BLaER1 (cell line): ENCODE results near the gene CXCL8.

Experiments
- H3K27ac ChIP-seq: shearing (Covaris generic); formaldehyde crosslinking; 2 replicates; pipeline ENCODE4 v1.8.1; 2022
- H3K27me3 ChIP-seq: shearing (Covaris generic); formaldehyde crosslinking; 2 replicates; pipeline ENCODE4 v1.8.1; 2022
- H3K36me3 ChIP-seq: shearing (Covaris generic); formaldehyde crosslinking; 2 replicates; pipeline ENCODE4 v1.8.1; 2022
- H3K4me1 ChIP-seq: shearing (Covaris generic); formaldehyde crosslinking; 2 replicates; pipeline ENCODE4 v1.8.1; 2022
- H3K4me2 ChIP-seq: shearing (Covaris generic); formaldehyde crosslinking; 2 replicates; pipeline ENCODE4 v1.8.1; 2022
- H3K4me3 ChIP-seq: shearing (Covaris generic); formaldehyde crosslinking; 2 replicates; pipeline ENCODE4 v1.8.1; 2022
- H3K9ac ChIP-seq: shearing (Covaris generic); formaldehyde crosslinking; 2 replicates; pipeline ENCODE4 v1.8.1; 2022
- H3K9me3 ChIP-seq: shearing (Covaris generic); formaldehyde crosslinking; 2 replicates; pipeline ENCODE4 v1.8.1; 2022
- H4K20me1 ChIP-seq: shearing (Covaris generic); formaldehyde crosslinking; 2 replicates; pipeline ENCODE4 v1.8.1; 2022
- Cebpa-rat ChIP-seq: shearing (Covaris generic); IDR thresholded peaks from 2 replicates; pipeline ENCODE4 v1.8.1; 2022

Gene CXCL8

GRCh38 chr4:73705056-73705432, 35.3 kb upstream of the CXCL8 start:
- Histone ChIP-seq H3K36me3 (no peaks in the 10 kb centered on the region), H3K27ac (no peak overlapping the region), H3K4me1 (peaks cover 5% of the 10 kb centered on the region; the same call in 1 of the 2 replicates), H3K9me3 (no peaks in the 10 kb centered on the region), H3K4me2 (no peak overlapping the region), H3K4me3 (no peak overlapping the region), H4K20me1 (no peaks in the 10 kb centered on the region), H3K9ac (no peak overlapping the region), H3K27me3 (no peaks in the 10 kb centered on the region)
- no peak for TF ChIP-seq Cebpa-rat

- H3K27ac ChIP-seq: no peak overlapping the region
- no peaks in the 10 kb centered on the region for H3K36me3 ChIP-seq
- no peaks in the 10 kb centered on the region for H3K27me3 ChIP-seq
- H3K4me3 ChIP-seq: no peak overlapping the region
- no peak for TF ChIP-seq Cebpa-rat
- no peaks in the 10 kb centered on the region for H3K9me3 ChIP-seq
- no peak overlapping the region for H3K9ac ChIP-seq
- H4K20me1 ChIP-seq: no peaks in the 10 kb centered on the region
- H3K4me2 ChIP-seq: no peak overlapping the region
- H3K4me1 ChIP-seq: peaks cover 5% of the 10 kb centered on the region; the same call in 1 of the 2 replicates
Measured at GRCh38 chr4:73705721-73706120, 34.6 kb upstream of the CXCL8 start.

- Histone ChIP-seq H4K20me1 (no peaks in the 10 kb centered on the region), H3K4me3 (no peak overlapping the region), H3K27me3 (no peaks in the 10 kb centered on the region), H3K36me3 (no peaks in the 10 kb centered on the region), H3K27ac (no peak overlapping the region), H3K4me1 (peaks cover 5% of the 10 kb centered on the region; the same call in 1 of the 2 replicates), H3K9ac (no peak overlapping the region), H3K9me3 (no peaks in the 10 kb centered on the region), H3K4me2 (no peak overlapping the region)
- no peak for TF ChIP-seq Cebpa-rat
Measured at GRCh38 chr4:73706811-73707210, 33.6 kb upstream of the CXCL8 start.

GRCh38 chr4:73707269-73707875, 33.0 kb upstream of the CXCL8 start:
- Histone ChIP-seq H4K20me1 (no peaks in the 10 kb centered on the region), H3K9ac (no peak overlapping the region), H3K4me3 (no peak overlapping the region), H3K36me3 (no peaks in the 10 kb centered on the region), H3K27me3 (no peaks in the 10 kb centered on the region), H3K27ac (no peak overlapping the region), H3K4me2 (no peak overlapping the region), H3K9me3 (no peaks in the 10 kb centered on the region), H3K4me1 (peaks cover 5% of the 10 kb centered on the region; the same call in 1 of the 2 replicates)
- TF ChIP-seq Cebpa-rat: no peak

DNA sequence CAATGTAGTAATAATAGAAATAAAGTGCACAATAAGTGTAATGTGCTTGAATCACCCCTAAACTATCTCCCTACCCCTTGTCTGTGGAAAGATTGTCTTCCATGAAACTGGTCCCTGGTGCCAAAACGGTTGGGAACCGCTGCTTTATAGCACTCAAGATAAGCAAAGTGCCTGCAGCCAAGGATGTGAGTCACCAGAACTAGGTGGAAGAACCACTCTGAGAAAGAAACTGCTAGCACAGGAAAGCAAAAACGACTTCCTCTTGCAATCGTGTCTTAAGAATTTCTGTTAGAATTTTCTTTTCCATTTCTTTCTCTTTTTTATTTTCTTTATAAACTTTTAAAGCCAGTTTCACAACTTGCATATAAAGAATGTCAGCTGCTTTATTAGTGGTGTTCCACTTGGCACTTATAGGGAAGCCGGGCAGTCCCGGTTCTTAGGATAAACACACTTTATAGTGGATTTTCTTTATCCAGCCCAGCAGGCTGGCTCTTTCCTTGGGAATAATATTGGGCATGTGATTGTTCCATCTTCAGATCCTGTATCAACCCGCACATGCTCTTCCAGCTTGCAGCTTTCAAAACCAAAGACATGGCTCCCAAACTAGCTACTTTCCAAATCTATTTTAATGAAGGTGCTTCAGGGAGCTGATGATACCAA, 32.3 kb upstream of the CXCL8 start:
- Histone ChIP-seq H3K4me3 (no peak overlapping the region), H4K20me1 (no peaks in the 10 kb centered on the region), H3K9ac (no peak overlapping the region), H3K9me3 (no peaks in the 10 kb centered on the region), H3K27me3 (no peaks in the 10 kb centered on the region), H3K4me2 (no peak overlapping the region), H3K36me3 (no peaks in the 10 kb centered on the region), H3K4me1 (peaks cover 5% of the 10 kb centered on the region; the same call in 1 of the 2 replicates), H3K27ac (no peak overlapping the region)
- TF ChIP-seq Cebpa-rat: no peak

GRCh38 chr4:73709451-73710033, 30.8 kb upstream of the CXCL8 start:
- Histone ChIP-seq H3K4me2 (peak overlapping the region; percentile 16; the same call in 1 of the 2 replicates), H3K36me3 (no peaks in the 10 kb centered on the region), H3K27ac (no peak overlapping the region), H3K9me3 (no peaks in the 10 kb centered on the region), H3K4me1 (peaks cover 5% of the 10 kb centered on the region; the same call in 1 of the 2 replicates), H4K20me1 (no peaks in the 10 kb centered on the region), H3K9ac (no peak overlapping the region), H3K4me3 (no peak overlapping the region), H3K27me3 (no peaks in the 10 kb centered on the region)
- TF ChIP-seq Cebpa-rat: no peak

DNA sequence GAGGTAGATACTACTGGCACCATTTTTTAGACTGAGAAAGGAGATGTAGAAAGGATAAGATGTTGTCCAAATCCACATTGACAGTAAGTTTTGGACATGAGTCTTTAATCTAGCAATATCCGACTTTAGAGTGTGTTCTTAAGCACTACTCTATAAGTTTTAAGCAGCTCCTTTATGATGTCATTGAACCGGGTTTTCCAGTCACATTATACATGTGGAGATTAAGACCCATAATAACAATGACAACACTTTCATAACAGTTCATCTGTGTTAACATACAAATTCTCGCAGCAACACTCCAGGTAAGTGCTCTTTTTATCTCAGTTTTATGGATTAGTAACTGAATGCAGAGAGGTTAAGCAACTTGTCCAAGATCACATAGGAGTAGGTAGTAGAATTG, 30.3 kb upstream of the CXCL8 start:
- no peak overlapping the region for H3K4me3 ChIP-seq
- TF ChIP-seq Cebpa-rat: no peak
- no peak overlapping the region for H3K9ac ChIP-seq
- no peak overlapping the region for H3K4me2 ChIP-seq
- H4K20me1 ChIP-seq: no peaks in the 10 kb centered on the region
- H3K9me3 ChIP-seq: no peaks in the 10 kb centered on the region
- no peaks in the 10 kb centered on the region for H3K36me3 ChIP-seq
- no peak overlapping the region for H3K27ac ChIP-seq
- H3K27me3 ChIP-seq: no peaks in the 10 kb centered on the region
- H3K4me1 ChIP-seq: peaks cover 5% of the 10 kb centered on the region; the same call in 1 of the 2 replicates

- H4K20me1 ChIP-seq: no peaks in the 10 kb centered on the region
- H3K9me3 ChIP-seq: no peaks in the 10 kb centered on the region
- peaks cover 5% of the 10 kb centered on the region; the same call in 1 of the 2 replicates for H3K4me1 ChIP-seq
- no peaks in the 10 kb centered on the region for H3K27me3 ChIP-seq
- no peaks in the 10 kb centered on the region for H3K36me3 ChIP-seq
- no peak overlapping the region for H3K4me2 ChIP-seq
- H3K4me3 ChIP-seq: no peak overlapping the region
- H3K27ac ChIP-seq: no peak overlapping the region
- H3K9ac ChIP-seq: no peak overlapping the region
- no peak for TF ChIP-seq Cebpa-rat
Measured at GRCh38 chr4:73711989-73712388, 28.4 kb upstream of the CXCL8 start.

GRCh38 chr4:73713650-73714049, 26.7 kb upstream of the CXCL8 start:
- no peaks in the 10 kb centered on the region for H3K27me3 ChIP-seq
- H3K9ac ChIP-seq: no peak overlapping the region
- no peaks in the 10 kb centered on the region for H3K36me3 ChIP-seq
- no peaks in the 10 kb centered on the region for H3K9me3 ChIP-seq
- H3K27ac ChIP-seq: no peak overlapping the region
- H3K4me3 ChIP-seq: no peak overlapping the region
- no peak overlapping the region for H3K4me2 ChIP-seq
- TF ChIP-seq Cebpa-rat: no peak
- peaks cover 5% of the 10 kb centered on the region; the same call in 1 of the 2 replicates for H3K4me1 ChIP-seq
- H4K20me1 ChIP-seq: no peaks in the 10 kb centered on the region

GRCh38 chr4:73714647-73715046, 25.7 kb upstream of the CXCL8 start:
- Histone ChIP-seq H3K4me2 (no peak overlapping the region), H4K20me1 (no peaks in the 10 kb centered on the region), H3K27me3 (no peaks in the 10 kb centered on the region), H3K4me3 (no peak overlapping the region), H3K9ac (no peak overlapping the region), H3K9me3 (no peaks in the 10 kb centered on the region), H3K36me3 (no peaks in the 10 kb centered on the region), H3K4me1 (peaks cover 2% of the 10 kb centered on the region; the same call in 1 of the 2 replicates), H3K27ac (no peak overlapping the region)
- no peak for TF ChIP-seq Cebpa-rat
